ENCODE measurements around the gene TTLL5. TPM values are rescaled to one million over a fixed set of nuclear protein-coding genes. Genes with fewer than 3 reads are reported as not detected.

Gene TTLL5
- total and polyA plus RNA-seq, 9 of the 15 experiments (the other 6 are each of a cell fraction or from before 2014, with no cell fraction given) = 4.1 to 18.9 (median 12.6) TPM

DNA sequence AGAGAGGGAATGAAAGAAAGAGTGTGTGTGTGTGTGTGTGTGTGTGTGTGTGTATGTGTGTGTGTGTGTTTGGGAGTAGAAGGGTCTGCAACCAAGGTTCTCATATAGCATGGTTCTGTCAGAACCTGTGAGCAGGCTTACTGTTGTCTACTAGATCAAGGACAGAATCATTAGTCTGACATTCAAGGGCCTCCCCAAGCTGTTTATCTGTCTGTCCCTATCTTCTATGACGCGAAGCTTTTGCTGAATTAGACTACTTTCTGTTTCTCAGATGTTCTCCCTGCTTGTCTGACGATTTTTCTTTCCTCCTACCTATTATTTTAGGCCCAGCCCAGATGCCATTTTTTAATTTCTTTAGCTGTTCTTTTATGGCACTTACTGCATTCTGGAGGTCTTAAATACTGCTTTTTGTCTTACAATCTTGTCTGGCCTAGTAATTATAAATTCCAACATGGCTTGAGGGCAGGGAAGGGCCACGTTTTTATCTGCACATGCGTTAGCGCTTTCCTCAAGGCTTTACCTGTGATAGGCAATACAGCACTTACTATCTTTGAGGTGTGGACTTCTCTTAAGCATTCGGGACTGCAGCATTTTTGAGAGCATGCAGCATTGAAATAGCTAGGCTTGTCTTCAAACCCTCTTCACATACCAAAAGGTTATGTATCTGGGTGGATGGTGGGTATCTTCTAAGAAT lies 150.2 kb downstream of the TTLL5 start:
- Histone ChIP-seq H3K9ac (ENCODE audit: insufficient read depth in 1 of 2, low read depth in 2 of 2, low read length in 2 of 2) (no peak overlapping the region), H3K9me1 (ENCODE audit: control insufficient read depth, insufficient read depth, low read length) (no peaks in the 10 kb centered on the region), H3K4me1 (replicated peaks in 1 of 2; ENCODE audit: control insufficient read depth in 2 of 2, insufficient read depth in 2 of 2, low read length in 2 of 2) (peaks cover 4 to 6% of the 10 kb centered on the region in 2 experiments; a peak in 2 of 5 replicates), H3K4me2 (ENCODE audit: insufficient read depth, low read length) (peak overlapping the region; percentile 28), H3K9me3 (replicated peaks; ENCODE audit: control insufficient read depth, insufficient read depth, low read depth, low read length) (no peaks in the 10 kb centered on the region), H3K4me3 (no peak overlapping the region), H4K20me1 (replicated peaks; ENCODE audit: control insufficient read depth, insufficient read depth, low read length) (no peaks in the 10 kb centered on the region), H2AFZ (ENCODE audit: low read depth, low read length) (peak overlapping the region; percentile 70), H3K27me3 (ENCODE audit: control insufficient read depth in 2 of 2, insufficient read depth in 2 of 2, low read length in 2 of 2) (no peaks in the 10 kb centered on the region), H3K79me2 (ENCODE audit: control insufficient read depth, insufficient read depth, low read length) (no peaks in the 10 kb centered on the region), H3K36me3 (ENCODE audit: control insufficient read depth, insufficient read depth, low read length) (peaks cover 3% of the 10 kb centered on the region; the same call in 1 of the 3 replicates), H3K27ac (ENCODE audit: extremely low read depth, low read depth, low read length) (peak overlapping the region; percentile 58; the same call in 2 of the 3 replicates)
- BruUV-seq (replicated peaks) = no TSS peak
- WGBS (ENCODE audit: insufficient coverage, low coverage, missing lambda C conversion rate) = 6% methylated on average over 6 of the region's 7 CpGs
- in situ Hi-C loops (cut with MboI) (no loop called here), intact Hi-C loops (cut with micrococcal nuclease) (no loop called here)
- FAIRE-seq = peak; percentile 40
- POLR2A ChIA-PET = interaction anchor here (0.5 to 1.4 kb wide), 4 partner anchors 8 to 241 kb away, joined by 3 to 5 read pairs (median 3); no protein-coding TSS in a partner anchor
- peak; percentile 28; the same call in 1 of the 2 replicates for TF ChIP-seq CREM (IDR thresholded peaks at IDR 0.05; ENCODE audit: low read depth)
- no peak for TF ChIP-seq ZNF124 (CRISPR knock-in tag; IDR thresholded peaks at IDR 0.05)
- TF ChIP-seq MYC (IDR thresholded peaks at IDR 0.05; ENCODE audit: low read depth, low read length) = no peak
- no peak for TF ChIP-seq MYC (CRISPR knock-in tag; IDR thresholded peaks at IDR 0.05; ENCODE audit: borderline replicate concordance, low read depth)
- no peak for TF ChIP-seq ATF1 (CRISPR knock-in tag; IDR thresholded peaks at IDR 0.05)
- TF ChIP-seq ATF1 (tag; IDR thresholded peaks at IDR 0.05) = 0 out of 2 replicates have a peak, but pooled peaks have one; percentile 45
- no peak for TF ChIP-seq SNRNP70 (optimal IDR thresholded peaks at IDR 0.05; ENCODE audit: low read depth, low read length)
- TF ChIP-seq ZFX (CRISPR knock-in tag; IDR thresholded peaks at IDR 0.05) = peak; percentile 40; the same call in 1 of the 2 replicates
- peak; percentile 41 for TF ChIP-seq MEIS2 (IDR thresholded peaks at IDR 0.05; ENCODE audit: partially characterized antibody)
- TF ChIP-seq NRF1 (conservative IDR thresholded peaks at IDR 0.05 in 1 of 2, IDR thresholded peaks at IDR 0.05 in 1 of 2) = peak; percentile 44 to 53; a peak in 3 of 4 replicates
- TF ChIP-seq PBX2 (CRISPR knock-in tag; IDR thresholded peaks at IDR 0.05; ENCODE audit: low read depth) = no peak
- peak; percentile 39; the same call in 1 of the 2 replicates for TF ChIP-seq PBX2 (tag; conservative IDR thresholded peaks at IDR 0.05; ENCODE audit: low read depth)
- no peak for TF ChIP-seq ZNF408 (CRISPR knock-in tag; IDR thresholded peaks at IDR 0.05; ENCODE audit: low read depth)
- TF ChIP-seq ARID1B (IDR thresholded peaks at IDR 0.05) = 0 out of 2 replicates have a peak, but pooled peaks have one; percentile 37
- no peak for TF ChIP-seq ZNF668 (CRISPR knock-in tag; IDR thresholded peaks at IDR 0.05)
- TF ChIP-seq HDAC3 (IDR thresholded peaks at IDR 0.05; ENCODE audit: borderline replicate concordance, partially characterized antibody) = no peak
- TF ChIP-seq CREB1 (IDR thresholded peaks at IDR 0.05) = no peak
- TF ChIP-seq CREB1 (CRISPR knock-in tag; IDR thresholded peaks at IDR 0.05) = 0 out of 2 replicates have a peak, but pooled peaks have one; percentile 21
- no peak for TF ChIP-seq CEBPB (tag; IDR thresholded peaks at IDR 0.05)
- TF ChIP-seq ZNF133 (CRISPR knock-in tag; IDR thresholded peaks at IDR 0.05) = no peak
- 0 out of 2 replicates have a peak, but pooled peaks have one; percentile 20 for TF ChIP-seq ATF7 (IDR thresholded peaks at IDR 0.05)
- no peak for TF ChIP-seq BCOR (IDR thresholded peaks at IDR 0.05)
- peak; percentile 35 for TF ChIP-seq L3MBTL2 (IDR thresholded peaks at IDR 0.05)
- CTCF ChIA-PET (ENCODE audit: low intra/inter-chr PET ratio) = no interaction called here
- peak; percentile 67 for ATAC-seq
- peak in 2 of 4 experiments; percentile 21 to 25 for DNase-seq (ENCODE audit: extremely low read depth in 1 of 4, low spot score in 3 of 4)
